CD4-positive, alpha-beta T cell (primary cell): ENCODE measurements around the gene PIP5KL1. TPM values are rescaled to one million over a fixed set of nuclear protein-coding genes. Genes with fewer than 3 reads are reported as not detected.

ENCODE experiments used
- ATAC-seq: fragments of 200-7000 bp; cut with Tn5 transposase; one replicate; pipeline ENCODE4 v1.10.0; 2022; ENCODE audit warnings: mild to moderate bottlenecking; ENCODE audit not compliant: poor library complexity
- CTCF ChIA-PET: fragments of 350-600 bp; sonication (Branson Sonifier 250); formaldehyde crosslinking; loops from one replicate; lab custom pipeline; 2021; ENCODE audit warnings: antibody characterized with exemption, inconsistent platforms; lab: Charles Lee
- POLR2A ChIA-PET: fragments of 350-600 bp; sonication (Branson Sonifier 250); formaldehyde crosslinking; loops from one replicate; lab custom pipeline; 2021; ENCODE audit warnings: antibody characterized with exemption, inconsistent platforms; lab: Charles Lee
- DNase-seq, 14 experiments: peaks; one replicate each; pipeline ENCODE4 v3.0.0-alpha.2; 2013 to 2020; ENCODE audit warnings: mixed read lengths in 2 of 14
- H3K27ac ChIP-seq, 2 donors: one replicate each; pipeline versions ENCODE4 v1.5.1 to v1.7.0; 2013; ENCODE audit warnings: low read length in 2 of 2, low read depth in 1 of 2, mild to moderate bottlenecking in 1 of 2
- H3K27me3 ChIP-seq, 2 experiments: 1 replicate in 1 of 2; 2 replicates in 1 of 2; pipeline versions ENCODE4 v1.6.1 to v1.7.0; 2013; ENCODE audit warnings: low read length in 2 of 2, control low read depth in 1 of 2, mild to moderate bottlenecking in 1 of 2, moderate library complexity in 1 of 2; ENCODE audit not compliant: insufficient read depth in 2 of 2, control insufficient read depth in 1 of 2
- H3K36me3 ChIP-seq: one replicate; pipeline ENCODE4 v1.6.1; 2013; ENCODE audit warnings: low read length, control low read depth; ENCODE audit not compliant: insufficient read depth
- H3K4me1 ChIP-seq: one replicate; pipeline ENCODE4 v1.6.1; 2013; ENCODE audit warnings: low read length, control low read depth; ENCODE audit not compliant: insufficient read depth
- H3K4me3 ChIP-seq: one replicate; pipeline ENCODE4 v1.5.1; 2013; ENCODE audit warnings: mild to moderate bottlenecking, low read length, moderate library complexity
- H3K9me3 ChIP-seq, 2 experiments: 1 replicate in 1 of 2; 2 replicates in 1 of 2; pipeline versions ENCODE4 v1.6.1 to v1.7.0; 2013; ENCODE audit warnings: low read length in 2 of 2, mild to moderate bottlenecking in 2 of 2, control low read depth in 1 of 2, moderate library complexity in 1 of 2; ENCODE audit not compliant: control insufficient read depth in 1 of 2, insufficient read depth in 1 of 2
- H3K27ac Mint-ChIP-seq: one replicate; pipeline ENCODE4 v1.8.0; 2020; ENCODE audit warnings: mixed read lengths
- H3K27me3 Mint-ChIP-seq: one replicate; pipeline ENCODE4 v1.8.0; 2021; ENCODE audit warnings: mixed read lengths
- H3K36me3 Mint-ChIP-seq: one replicate; pipeline ENCODE4 v1.8.0; 2021; ENCODE audit warnings: low read depth, mixed read lengths
- H3K4me1 Mint-ChIP-seq: one replicate; pipeline ENCODE4 v1.8.0; 2021; ENCODE audit warnings: low read depth, mixed read lengths
- H3K4me3 Mint-ChIP-seq: one replicate; pipeline ENCODE4 v1.8.0; 2020; ENCODE audit warnings: mild to moderate bottlenecking, mixed read lengths
- H3K9me3 Mint-ChIP-seq: one replicate; pipeline ENCODE4 v1.8.0; 2020; ENCODE audit warnings: mixed read lengths
- CTCF ChIP-seq: fragments of 200-600 bp; IDR thresholded peaks from one replicate; pipeline ENCODE4 v1.8.0; 2022; ENCODE audit warnings: antibody characterized with exemption, mild to moderate bottlenecking
- intact Hi-C, 2 experiments: fragments of 100-400 bp; cut with DNase I in 1 of 2; cut with micrococcal nuclease in 1 of 2; formaldehyde crosslinking; loops; one replicate each; pipeline versions ENCODE4 v1.15.1 to v1.9.0; 2023 to 2025; cut with DNase I, micrococcal nuclease
- total RNA-seq, 174 experiments: library from RNA in 2 of 174; stranded (reverse) in 2 of 174; gene quantifications; one replicate each; pipeline ENCODE4 v1.2.3 and lab custom pipeline; 2021 to 2026

Gene PIP5KL1
- total RNA-seq, 2 experiments from 2014 or later: 2.9 to 3.3 TPM

- ChIA-PET POLR2A (interaction anchor here (1.4 to 34.9 kb wide), 8 partner anchors 7 to 117 kb away, joined by 5 to 1020 read pairs (median 11); partner anchors contain the start of genes DPM2, EEIG1, NAIF1 and SLC25A25), CTCF (interaction anchor here (0.6 to 5.1 kb wide), 26 partner anchors 11 to 163 kb away, joined by 3 to 74 read pairs (median 4); partner anchors contain the start of genes EEIG1 and SLC25A25)
- Mint-ChIP-seq H3K9me3 (no peaks in the 10 kb centered on the region), H3K27me3 (no peaks in the 10 kb centered on the region), H3K36me3 (peaks cover 74% of the 10 kb centered on the region), H3K4me1 (peaks cover 93% of the 10 kb centered on the region), H3K4me3 (peak overlapping the region; percentile 78), H3K27ac (peak overlapping the region; percentile 97)
- peaks cover 84% of the 10 kb centered on the region for H3K4me1 ChIP-seq
- H3K36me3 ChIP-seq: peaks cover 51% of the 10 kb centered on the region
- no peaks in the 10 kb centered on the region for H3K27me3 ChIP-seq
- peak overlapping the region; percentile 53 to 65 for H3K27ac ChIP-seq
- TF ChIP-seq CTCF: peak; percentile 71
- peak overlapping the region; percentile 4 for H3K4me3 ChIP-seq
- ATAC-seq: peak; percentile 86
- no peaks in the 10 kb centered on the region for H3K9me3 ChIP-seq
- intact Hi-C loops: loop anchor here (1.0 to 10.0 kb wide), 8 partner anchors 13 to 162 kb away; no protein-coding TSS in a partner anchor
- peak; percentile 63 to 91 (median 78) for DNase-seq
Observed at GRCh38 chr9:127955294-127956015, 24.9 kb upstream of the PIP5KL1 start.

GRCh38 chr9:127954831-127955293 is 24.3 kb upstream of the PIP5KL1 start:
- H3K4me3 Mint-ChIP-seq: peak overlapping the region; percentile 78
- no peaks in the 10 kb centered on the region for H3K27me3 Mint-ChIP-seq
- no peaks in the 10 kb centered on the region for H3K9me3 Mint-ChIP-seq
- H3K4me3 ChIP-seq: peak overlapping the region; percentile 4
- peaks cover 84% of the 10 kb centered on the region for H3K4me1 ChIP-seq
- intact Hi-C loops: loop anchor here (1.0 to 10.0 kb wide), 7 partner anchors 16 to 162 kb away; no protein-coding TSS in a partner anchor
- no peak for TF ChIP-seq CTCF
- no peaks in the 10 kb centered on the region for H3K27me3 ChIP-seq
- ATAC-seq: no peak
- peaks cover 53% of the 10 kb centered on the region for H3K36me3 ChIP-seq
- H3K36me3 Mint-ChIP-seq: peaks cover 74% of the 10 kb centered on the region
- DNase-seq: no peak
- peak overlapping the region; percentile 97 for H3K27ac Mint-ChIP-seq
- no peaks in the 10 kb centered on the region for H3K9me3 ChIP-seq
- ChIA-PET CTCF (interaction anchor here (0.8 to 5.1 kb wide), 15 partner anchors 12 to 163 kb away, joined by 3 to 74 read pairs (median 10); partner anchors contain the start of genes EEIG1 and SLC25A25), POLR2A (interaction anchor here (1.4 to 34.9 kb wide), 8 partner anchors 8 to 117 kb away, joined by 5 to 1020 read pairs (median 11); partner anchors contain the start of genes DPM2, EEIG1, NAIF1 and SLC25A25)
- peaks cover 93% of the 10 kb centered on the region for H3K4me1 Mint-ChIP-seq
- H3K27ac ChIP-seq: peak overlapping the region; percentile 53 to 65

- no peaks in the 10 kb centered on the region for H3K27me3 ChIP-seq
- H3K4me1 ChIP-seq: peaks cover 85% of the 10 kb centered on the region
- ChIA-PET CTCF (interaction anchor here (0.8 to 5.1 kb wide), 5 partner anchors 11 to 81 kb away, joined by 3 to 74 read pairs (median 41); no protein-coding TSS in a partner anchor), POLR2A (interaction anchor here (1.4 to 34.9 kb wide), 8 partner anchors 9 to 118 kb away, joined by 5 to 1020 read pairs (median 11); partner anchors contain the start of genes DPM2, EEIG1, NAIF1 and SLC25A25)
- ATAC-seq (peak; percentile 26), DNase-seq (peak in 1 of 14 experiments; percentile 38)
- no peak overlapping the region for H3K4me3 ChIP-seq
- H3K4me1 Mint-ChIP-seq: peaks cover 87% of the 10 kb centered on the region
- TF ChIP-seq CTCF: no peak
- intact Hi-C loops: loop anchor here (2.0 to 10.0 kb wide), 3 partner anchors 17 to 161 kb away; no protein-coding TSS in a partner anchor
- H3K27ac ChIP-seq: peak overlapping the region; percentile 53 to 65
- peak overlapping the region; percentile 71 for H3K4me3 Mint-ChIP-seq
- no peaks in the 10 kb centered on the region for H3K27me3 Mint-ChIP-seq
- H3K27ac Mint-ChIP-seq: peak overlapping the region; percentile 97
- H3K36me3 ChIP-seq: peaks cover 56% of the 10 kb centered on the region
- H3K9me3 ChIP-seq: no peaks in the 10 kb centered on the region
- no peaks in the 10 kb centered on the region for H3K9me3 Mint-ChIP-seq
- H3K36me3 Mint-ChIP-seq: peaks cover 73% of the 10 kb centered on the region
Observed at GRCh38 chr9:127953768-127954505, 23.4 kb upstream of the PIP5KL1 start.
